ENCODE results near the gene SULT1C2.

The SULT1C2 gene

DNA sequence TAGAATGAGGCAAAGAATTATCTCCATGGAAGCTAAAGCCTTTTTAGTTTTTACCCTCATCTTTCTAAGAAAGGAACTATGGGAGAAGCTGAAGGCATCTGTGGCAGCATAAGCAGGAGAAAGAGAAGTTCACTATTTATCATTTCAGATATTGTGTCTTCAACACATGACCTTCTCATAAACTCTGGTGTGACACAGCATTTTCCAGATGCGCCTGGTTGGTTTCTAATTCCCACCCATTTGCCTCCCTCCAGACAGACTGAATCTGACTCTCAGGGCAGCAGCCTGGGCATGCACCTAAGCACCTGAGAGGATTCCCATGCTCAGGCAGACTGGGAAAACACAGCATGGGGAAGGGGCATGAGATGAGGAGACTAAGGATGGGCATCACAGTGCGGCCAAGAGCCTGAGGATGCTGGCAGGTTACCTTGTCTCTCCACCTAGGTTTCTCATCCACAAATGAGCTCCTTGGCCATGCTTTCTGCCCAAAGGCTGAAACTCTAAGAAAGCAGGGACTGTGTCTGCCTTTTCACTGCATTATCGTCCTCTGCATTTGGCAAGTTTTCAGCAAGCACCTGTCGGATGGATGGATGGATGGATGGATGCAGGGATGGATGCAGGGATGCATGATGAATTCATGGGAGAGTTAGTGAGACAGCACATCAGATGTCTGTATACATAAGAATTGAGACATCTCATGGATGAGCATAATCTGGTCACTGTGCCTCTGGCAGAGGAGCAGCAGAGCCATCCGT is 60.3 kb downstream of the SULT1C2 start:
- Histone ChIP-seq H3K4me1 (ENCODE audit: insufficient read depth, low read length, poor library complexity, severe bottlenecking) (peaks cover 35% of the 10 kb centered on the region), H3K4me3 (ENCODE audit: low read length, poor library complexity, severe bottlenecking) (no peak overlapping the region), H3F3A (ENCODE audit: low read depth) (no peaks in the 10 kb centered on the region), H3K36me3 (ENCODE audit: insufficient read depth, low read length) (no peaks in the 10 kb centered on the region), H4K20me1 (ENCODE audit: insufficient read depth, low read length, poor library complexity, severe bottlenecking) (no peaks in the 10 kb centered on the region), H2AFZ (ENCODE audit: low read length) (no peak overlapping the region), H3K9me2 (replicated peaks; ENCODE audit: low read depth, low read length) (no peaks in the 10 kb centered on the region), H3K4me2 (ENCODE audit: low read depth, low read length, poor library complexity, severe bottlenecking) (no peak overlapping the region), H3K9ac (ENCODE audit: low read depth, low read length, poor library complexity, severe bottlenecking) (no peak overlapping the region), H3K9me3 (ENCODE audit: insufficient read depth, low read depth, low read length) (no peaks in the 10 kb centered on the region), H3K79me2 (ENCODE audit: insufficient read depth, low read length) (no peaks in the 10 kb centered on the region), H3K27me3 (ENCODE audit: insufficient read depth, low read length, poor library complexity, severe bottlenecking) (no peaks in the 10 kb centered on the region)
- no peak for TF ChIP-seq EZH2phosphoT487 (IDR thresholded peaks at IDR 0.05; ENCODE audit: borderline replicate concordance)
- TF ChIP-seq, protein P1, sequence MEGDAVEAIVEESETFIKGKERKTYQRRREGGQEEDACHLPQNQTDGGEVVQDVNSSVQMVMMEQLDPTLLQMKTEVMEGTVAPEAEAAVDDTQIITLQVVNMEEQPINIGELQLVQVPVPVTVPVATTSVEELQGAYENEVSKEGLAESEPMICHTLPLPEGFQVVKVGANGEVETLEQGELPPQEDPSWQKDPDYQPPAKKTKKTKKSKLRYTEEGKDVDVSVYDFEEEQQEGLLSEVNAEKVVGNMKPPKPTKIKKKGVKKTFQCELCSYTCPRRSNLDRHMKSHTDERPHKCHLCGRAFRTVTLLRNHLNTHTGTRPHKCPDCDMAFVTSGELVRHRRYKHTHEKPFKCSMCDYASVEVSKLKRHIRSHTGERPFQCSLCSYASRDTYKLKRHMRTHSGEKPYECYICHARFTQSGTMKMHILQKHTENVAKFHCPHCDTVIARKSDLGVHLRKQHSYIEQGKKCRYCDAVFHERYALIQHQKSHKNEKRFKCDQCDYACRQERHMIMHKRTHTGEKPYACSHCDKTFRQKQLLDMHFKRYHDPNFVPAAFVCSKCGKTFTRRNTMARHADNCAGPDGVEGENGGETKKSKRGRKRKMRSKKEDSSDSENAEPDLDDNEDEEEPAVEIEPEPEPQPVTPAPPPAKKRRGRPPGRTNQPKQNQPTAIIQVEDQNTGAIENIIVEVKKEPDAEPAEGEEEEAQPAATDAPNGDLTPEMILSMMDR (conservative IDR thresholded peaks at IDR 0.05; ENCODE audit: low read length), result no peak

DNA sequence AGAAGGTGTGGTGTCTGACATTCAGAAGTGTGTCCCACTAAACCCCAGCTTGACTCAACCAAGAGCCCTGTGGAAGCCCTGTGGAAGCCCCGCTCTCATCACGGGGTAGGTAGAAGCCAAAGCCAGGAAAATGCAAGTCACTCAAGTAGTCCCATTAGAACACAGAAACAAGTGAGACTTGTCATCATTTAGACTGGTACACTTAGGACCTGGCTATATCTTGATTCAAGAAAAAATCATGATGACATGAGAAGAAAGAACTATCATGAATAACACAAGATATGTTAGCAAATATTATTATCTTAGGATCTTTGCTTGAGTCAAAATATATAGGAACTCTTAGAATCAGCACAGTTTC is 60.9 kb downstream of the SULT1C2 start:
- H2AFZ ChIP-seq (ENCODE audit: low read length), result no peak overlapping the region
- peaks cover 33% of the 10 kb centered on the region for H3K4me1 ChIP-seq (ENCODE audit: insufficient read depth, low read length, poor library complexity, severe bottlenecking)
- H3K4me3 ChIP-seq (ENCODE audit: low read length, poor library complexity, severe bottlenecking), result no peak overlapping the region
- H4K20me1 ChIP-seq (ENCODE audit: insufficient read depth, low read length, poor library complexity, severe bottlenecking), result no peaks in the 10 kb centered on the region
- no peaks in the 10 kb centered on the region for H3K27me3 ChIP-seq (ENCODE audit: insufficient read depth, low read length, poor library complexity, severe bottlenecking)
- H3K4me2 ChIP-seq (ENCODE audit: low read depth, low read length, poor library complexity, severe bottlenecking), result no peak overlapping the region
- H3F3A ChIP-seq (ENCODE audit: low read depth), result no peaks in the 10 kb centered on the region
- H3K9me3 ChIP-seq (ENCODE audit: insufficient read depth, low read depth, low read length), result no peaks in the 10 kb centered on the region
- H3K36me3 ChIP-seq (ENCODE audit: insufficient read depth, low read length), result no peaks in the 10 kb centered on the region
- no peaks in the 10 kb centered on the region for H3K9me2 ChIP-seq (replicated peaks; ENCODE audit: low read depth, low read length)
- no peak overlapping the region for H3K9ac ChIP-seq (ENCODE audit: low read depth, low read length, poor library complexity, severe bottlenecking)
- H3K79me2 ChIP-seq (ENCODE audit: insufficient read depth, low read length), result no peaks in the 10 kb centered on the region
- TF ChIP-seq EZH2phosphoT487 (IDR thresholded peaks at IDR 0.05; ENCODE audit: borderline replicate concordance), result no peak
- TF ChIP-seq, protein P1 (conservative IDR thresholded peaks at IDR 0.05; ENCODE audit: low read length), result no peak

DNA sequence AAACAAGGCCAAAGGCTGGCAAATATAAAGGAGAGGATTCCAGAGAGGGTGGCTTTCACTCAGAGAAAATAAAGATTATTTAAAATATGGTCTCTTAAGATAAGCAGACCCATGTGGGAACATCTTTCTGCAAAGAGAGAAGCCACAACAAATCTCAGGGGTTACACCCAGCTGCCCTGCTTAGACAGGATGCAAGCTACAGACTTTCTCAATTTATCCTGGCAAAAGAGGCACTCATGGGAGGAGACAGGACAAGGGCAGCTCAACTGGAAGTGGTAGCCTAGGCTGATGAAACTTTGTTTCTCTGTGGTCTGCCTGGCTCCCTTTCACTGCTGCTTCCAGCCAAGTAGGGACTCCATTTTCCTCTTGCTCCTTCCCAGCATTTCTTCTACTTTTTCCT is 63.2 kb downstream of the SULT1C2 start:
- H3K79me2 ChIP-seq (ENCODE audit: insufficient read depth, low read length), result no peaks in the 10 kb centered on the region
- H3K4me1 ChIP-seq (ENCODE audit: insufficient read depth, low read length, poor library complexity, severe bottlenecking), result peaks cover 12% of the 10 kb centered on the region
- no peaks in the 10 kb centered on the region for H4K20me1 ChIP-seq (ENCODE audit: insufficient read depth, low read length, poor library complexity, severe bottlenecking)
- no peak overlapping the region for H3K9ac ChIP-seq (ENCODE audit: low read depth, low read length, poor library complexity, severe bottlenecking)
- no peak overlapping the region for H3K4me2 ChIP-seq (ENCODE audit: low read depth, low read length, poor library complexity, severe bottlenecking)
- no peaks in the 10 kb centered on the region for H3K9me2 ChIP-seq (replicated peaks; ENCODE audit: low read depth, low read length)
- no peak for TF ChIP-seq EZH2phosphoT487 (IDR thresholded peaks at IDR 0.05; ENCODE audit: borderline replicate concordance)
- TF ChIP-seq, protein P1 (conservative IDR thresholded peaks at IDR 0.05; ENCODE audit: low read length), result no peak
- H2AFZ ChIP-seq (ENCODE audit: low read length), result no peak overlapping the region
- no peaks in the 10 kb centered on the region for H3K27me3 ChIP-seq (ENCODE audit: insufficient read depth, low read length, poor library complexity, severe bottlenecking)
- H3K36me3 ChIP-seq (ENCODE audit: insufficient read depth, low read length), result no peaks in the 10 kb centered on the region
- H3K4me3 ChIP-seq (ENCODE audit: low read length, poor library complexity, severe bottlenecking), result no peak overlapping the region
- no peaks in the 10 kb centered on the region for H3F3A ChIP-seq (ENCODE audit: low read depth)
- H3K9me3 ChIP-seq (ENCODE audit: insufficient read depth, low read depth, low read length), result no peaks in the 10 kb centered on the region

All from Loucy (cell line).